ENCODE measurements around the gene ARID1A.
"Not testable (repeated sequence)": the region's sequence is repeated elsewhere in the genome, so short reads cannot be mapped to it uniquely, and the experiment has no call there.

The ARID1A gene

GRCh38 chr1:26697978-26698849 is 2.4 kb downstream of the ARID1A start:
- DNase-seq = peak; percentile 88

- DNase-seq = peak; percentile 43
Measured at GRCh38 chr1:26700711-26701110, 4.9 kb downstream of the ARID1A start.

- peak; percentile 35 for DNase-seq
Measured at GRCh38 chr1:26701266-26701994, 5.6 kb downstream of the ARID1A start.

- peak; percentile 35 for DNase-seq
Measured at GRCh38 chr1:26701995-26702679, 6.3 kb downstream of the ARID1A start.

GRCh38 chr1:26702680-26703038 is 6.8 kb downstream of the ARID1A start:
- DNase-seq = no peak

- DNase-seq = no peak
Measured at GRCh38 chr1:26703478-26703877, 7.7 kb downstream of the ARID1A start.

- peak; percentile 26 for DNase-seq
Measured at GRCh38 chr1:26704629-26705028, 8.8 kb downstream of the ARID1A start.

GRCh38 chr1:26705227-26705626 is 9.4 kb downstream of the ARID1A start:
- not testable (repeated sequence) for DNase-seq

GRCh38 chr1:26705788-26706311 is 10.0 kb downstream of the ARID1A start:
- DNase-seq = peak; percentile 83

GRCh38 chr1:26706315-26706714 is 10.5 kb downstream of the ARID1A start:
- DNase-seq = peak; percentile 37

- no peak for DNase-seq
Measured at GRCh38 chr1:26710811-26711210, 15.0 kb downstream of the ARID1A start.

GRCh38 chr1:26711777-26712176 is 16.0 kb downstream of the ARID1A start:
- no peak for DNase-seq

- no peak for DNase-seq
Measured at GRCh38 chr1:26717017-26717491, 21.2 kb downstream of the ARID1A start.

GRCh38 chr1:26719205-26719604 is 23.4 kb downstream of the ARID1A start:
- peak; percentile 17 for DNase-seq

GRCh38 chr1:26721669-26722355 is 26.0 kb downstream of the ARID1A start:
- no peak for DNase-seq

- peak; percentile 18 for DNase-seq
Measured at GRCh38 chr1:26723013-26723991, 27.5 kb downstream of the ARID1A start.

GRCh38 chr1:26724118-26724517 is 28.3 kb downstream of the ARID1A start:
- DNase-seq = no peak

- DNase-seq = no peak
Measured at GRCh38 chr1:26724926-26725325, 29.1 kb downstream of the ARID1A start.

GRCh38 chr1:26725904-26726303 is 30.1 kb downstream of the ARID1A start:
- not testable (repeated sequence) for DNase-seq

- DNase-seq = no peak
Measured at GRCh38 chr1:26726784-26727183, 31.0 kb downstream of the ARID1A start.

- no peak for DNase-seq
Measured at GRCh38 chr1:26727476-26727875, 31.7 kb downstream of the ARID1A start.

Measured in DMS53 (cell line).